Panc1 (cell line): Measurements from ENCODE around the gene GPX1. TPM values are rescaled to one million over a fixed set of nuclear protein-coding genes. Genes with fewer than 3 reads are reported as not detected.

Experiments
- ATAC-seq: fragments of 200-7000 bp; cut with Tn5 transposase; 2 replicates; pipeline ENCODE4 v1.9.1; 2020; ENCODE audit warnings: mild to moderate bottlenecking, moderate library complexity
- BruUV-seq: library from RNA; stranded (reverse); fragments of 400-500 nt; replicated peaks from 2 replicates; lab custom pipeline; 2021; lab: Mats Ljungman, UMichigan
- CTCF ChIA-PET: fragments of 300-600 bp; sonication (Branson Sonifier 250); formaldehyde crosslinking; loops from one replicate; lab custom pipeline; 2022; ENCODE audit warnings: antibody characterized with exemption; lab: Charles Lee
- POLR2A ChIA-PET: fragments of 300-600 bp; sonication (Branson Sonifier 250); formaldehyde crosslinking; loops from one replicate; lab custom pipeline; 2022; ENCODE audit warnings: antibody characterized with exemption; lab: Charles Lee
- DNase-seq: peaks from one replicate; pipeline ENCODE4 v3.0.0-alpha.2; 2010; ENCODE audit warnings: low read depth, low spot score
- H3K27ac ChIP-seq: 2 replicates; pipeline ENCODE4 v1.5.1; 2011; ENCODE audit warnings: mild to moderate bottlenecking, low read length, inconsistent platforms
- H3K27me3 ChIP-seq: fragments of 200-500 bp; sonication (Bioruptor generic); 2 replicates; pipeline ENCODE4 v1.6.0; 2014; ENCODE audit warnings: low read length, inconsistent platforms; ENCODE audit not compliant: control insufficient read depth, insufficient read depth
- H3K36me3 ChIP-seq: fragments of 200-500 bp; sonication (Bioruptor generic); 2 replicates; pipeline ENCODE4 v1.5.1; 2014; ENCODE audit warnings: inconsistent platforms, mild to moderate bottlenecking, low read length, moderate library complexity; ENCODE audit not compliant: control insufficient read depth, insufficient read depth
- H3K4me1 ChIP-seq: 2 replicates; pipeline ENCODE4 v1.5.1; 2011; ENCODE audit warnings: inconsistent platforms, mild to moderate bottlenecking, low read length, moderate library complexity; ENCODE audit not compliant: control insufficient read depth, insufficient read depth
- H3K4me3 ChIP-seq, 2 experiments: 2 replicates each; pipeline ENCODE4 v1.5.1; 2011 to 2012; ENCODE audit warnings: low read depth in 2 of 2, low read length in 2 of 2, mild to moderate bottlenecking in 2 of 2, inconsistent platforms in 1 of 2, moderate library complexity in 1 of 2
- H3K9me3 ChIP-seq: fragments of 200-500 bp; sonication (Bioruptor generic); 2 replicates; pipeline ENCODE4 v1.5.1; 2014; ENCODE audit warnings: low read depth, mild to moderate bottlenecking, inconsistent platforms, low read length, moderate library complexity; ENCODE audit not compliant: control insufficient read depth, insufficient read depth
- POLR2AphosphoS5 ChIP-seq: IDR thresholded peaks from 2 replicates; pipeline ENCODE4 v1.6.1; 2012; ENCODE audit warnings: mild to moderate bottlenecking, low read depth, low read length, moderate library complexity
- SIN3A ChIP-seq: IDR thresholded peaks from 2 replicates; pipeline ENCODE4 v1.6.1; 2012; ENCODE audit warnings: low read depth, mild to moderate bottlenecking, low read length, moderate library complexity, borderline replicate concordance; ENCODE audit not compliant: insufficient read depth
- TCF7L2 ChIP-seq: IDR thresholded peaks from 2 replicates; pipeline ENCODE4 v1.6.1; 2011; ENCODE audit warnings: mild to moderate bottlenecking, low read depth, low read length, inconsistent platforms
- in situ Hi-C: cut with HindIII; loops from 2 replicates; pipeline ENCODE4 v1.10.0; 2016; ENCODE audit warnings: low sequenced_read_pairs, low pct_unique_long_range_greater_than_20kb
- intact Hi-C: fragments of 100-400 bp; cut with micrococcal nuclease; formaldehyde crosslinking; loops from one replicate; pipeline ENCODE4 v1.10.0; 2022; ENCODE audit not compliant: unreplicated experiment
- total RNA-seq: library from RNA; stranded (reverse); gene quantifications from one replicate; pipeline ENCODE4 v1.2.1, GENCODE V29; 2021; ENCODE audit not compliant: unreplicated experiment
- TF ChIP-seq, protein P1 (sequence below), 2 experiments: IDR thresholded peaks; 2 replicates each; pipeline ENCODE4 v1.6.1; 2011 to 2012; ENCODE audit warnings: low read depth in 2 of 2, control low read depth in 1 of 2, low read length in 1 of 2, mild to moderate bottlenecking in 1 of 2, moderate library complexity in 1 of 2; ENCODE audit not compliant: insufficient read depth in 1 of 2
- TF ChIP-seq, protein P2 (sequence below): fragments of 450-650 bp; IDR thresholded peaks from 2 replicates; pipeline ENCODE4 v1.5.1; 2017; ENCODE audit warnings: mild to moderate bottlenecking

GPX1 gene
- total RNA-seq, 1 experiment from 2014 or later, result 102 TPM

DNA sequence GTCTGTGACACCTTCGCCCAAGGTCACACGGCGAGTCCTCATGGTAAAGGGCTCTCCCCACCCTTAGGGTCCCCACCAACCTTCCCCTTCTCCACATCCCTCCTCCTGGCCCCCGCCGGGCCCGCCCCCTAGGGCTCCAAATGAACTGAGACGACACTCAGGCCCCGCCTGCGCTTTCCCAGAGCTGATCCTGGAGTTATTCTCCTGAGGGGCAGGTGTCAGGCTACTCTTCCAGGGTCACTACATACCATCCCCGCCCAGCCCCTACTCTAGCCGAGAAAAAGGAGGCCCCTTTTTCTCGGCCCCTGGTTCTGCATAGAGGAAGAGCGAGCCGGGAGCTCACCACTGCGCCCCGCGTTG is 18.6 kb downstream of the GPX1 start:
- Histone ChIP-seq H3K27ac (peak overlapping the region; percentile 84), H3K36me3 (peaks cover 13% of the 10 kb centered on the region), H3K27me3 (no peaks in the 10 kb centered on the region), H3K4me1 (peaks cover 3% of the 10 kb centered on the region; the same call in 1 of the 2 replicates), H3K9me3 (no peaks in the 10 kb centered on the region), H3K4me3 (peak overlapping the region; percentile 72 to 83)
- peak; percentile 63 for ATAC-seq
- in situ Hi-C loops (no loop called here), intact Hi-C loops (no loop called here)
- no peak for DNase-seq
- TF ChIP-seq POLR2AphosphoS5 (no peak), TCF7L2 (no peak), SIN3A (no peak)
- TF ChIP-seq, protein P1, sequence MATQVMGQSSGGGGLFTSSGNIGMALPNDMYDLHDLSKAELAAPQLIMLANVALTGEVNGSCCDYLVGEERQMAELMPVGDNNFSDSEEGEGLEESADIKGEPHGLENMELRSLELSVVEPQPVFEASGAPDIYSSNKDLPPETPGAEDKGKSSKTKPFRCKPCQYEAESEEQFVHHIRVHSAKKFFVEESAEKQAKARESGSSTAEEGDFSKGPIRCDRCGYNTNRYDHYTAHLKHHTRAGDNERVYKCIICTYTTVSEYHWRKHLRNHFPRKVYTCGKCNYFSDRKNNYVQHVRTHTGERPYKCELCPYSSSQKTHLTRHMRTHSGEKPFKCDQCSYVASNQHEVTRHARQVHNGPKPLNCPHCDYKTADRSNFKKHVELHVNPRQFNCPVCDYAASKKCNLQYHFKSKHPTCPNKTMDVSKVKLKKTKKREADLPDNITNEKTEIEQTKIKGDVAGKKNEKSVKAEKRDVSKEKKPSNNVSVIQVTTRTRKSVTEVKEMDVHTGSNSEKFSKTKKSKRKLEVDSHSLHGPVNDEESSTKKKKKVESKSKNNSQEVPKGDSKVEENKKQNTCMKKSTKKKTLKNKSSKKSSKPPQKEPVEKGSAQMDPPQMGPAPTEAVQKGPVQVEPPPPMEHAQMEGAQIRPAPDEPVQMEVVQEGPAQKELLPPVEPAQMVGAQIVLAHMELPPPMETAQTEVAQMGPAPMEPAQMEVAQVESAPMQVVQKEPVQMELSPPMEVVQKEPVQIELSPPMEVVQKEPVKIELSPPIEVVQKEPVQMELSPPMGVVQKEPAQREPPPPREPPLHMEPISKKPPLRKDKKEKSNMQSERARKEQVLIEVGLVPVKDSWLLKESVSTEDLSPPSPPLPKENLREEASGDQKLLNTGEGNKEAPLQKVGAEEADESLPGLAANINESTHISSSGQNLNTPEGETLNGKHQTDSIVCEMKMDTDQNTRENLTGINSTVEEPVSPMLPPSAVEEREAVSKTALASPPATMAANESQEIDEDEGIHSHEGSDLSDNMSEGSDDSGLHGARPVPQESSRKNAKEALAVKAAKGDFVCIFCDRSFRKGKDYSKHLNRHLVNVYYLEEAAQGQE (IDR thresholded peaks at IDR 0.05; ENCODE audit: insufficient read depth in 1 of 2, low read depth in 2 of 2, low read length in 1 of 2), result no peak
- TF ChIP-seq, protein P2, sequence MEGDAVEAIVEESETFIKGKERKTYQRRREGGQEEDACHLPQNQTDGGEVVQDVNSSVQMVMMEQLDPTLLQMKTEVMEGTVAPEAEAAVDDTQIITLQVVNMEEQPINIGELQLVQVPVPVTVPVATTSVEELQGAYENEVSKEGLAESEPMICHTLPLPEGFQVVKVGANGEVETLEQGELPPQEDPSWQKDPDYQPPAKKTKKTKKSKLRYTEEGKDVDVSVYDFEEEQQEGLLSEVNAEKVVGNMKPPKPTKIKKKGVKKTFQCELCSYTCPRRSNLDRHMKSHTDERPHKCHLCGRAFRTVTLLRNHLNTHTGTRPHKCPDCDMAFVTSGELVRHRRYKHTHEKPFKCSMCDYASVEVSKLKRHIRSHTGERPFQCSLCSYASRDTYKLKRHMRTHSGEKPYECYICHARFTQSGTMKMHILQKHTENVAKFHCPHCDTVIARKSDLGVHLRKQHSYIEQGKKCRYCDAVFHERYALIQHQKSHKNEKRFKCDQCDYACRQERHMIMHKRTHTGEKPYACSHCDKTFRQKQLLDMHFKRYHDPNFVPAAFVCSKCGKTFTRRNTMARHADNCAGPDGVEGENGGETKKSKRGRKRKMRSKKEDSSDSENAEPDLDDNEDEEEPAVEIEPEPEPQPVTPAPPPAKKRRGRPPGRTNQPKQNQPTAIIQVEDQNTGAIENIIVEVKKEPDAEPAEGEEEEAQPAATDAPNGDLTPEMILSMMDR, result no peak
- BruUV-seq, result no TSS peak
- ChIA-PET CTCF (interaction anchor here (1.2 kb wide), 1 partner anchor 110 kb away, joined by 4 read pairs; no protein-coding TSS in a partner anchor), POLR2A (interaction anchor here (0.6 kb wide), 2 partner anchors 34 to 179 kb away, joined by 4 to 16 read pairs; no protein-coding TSS in a partner anchor)

DNA sequence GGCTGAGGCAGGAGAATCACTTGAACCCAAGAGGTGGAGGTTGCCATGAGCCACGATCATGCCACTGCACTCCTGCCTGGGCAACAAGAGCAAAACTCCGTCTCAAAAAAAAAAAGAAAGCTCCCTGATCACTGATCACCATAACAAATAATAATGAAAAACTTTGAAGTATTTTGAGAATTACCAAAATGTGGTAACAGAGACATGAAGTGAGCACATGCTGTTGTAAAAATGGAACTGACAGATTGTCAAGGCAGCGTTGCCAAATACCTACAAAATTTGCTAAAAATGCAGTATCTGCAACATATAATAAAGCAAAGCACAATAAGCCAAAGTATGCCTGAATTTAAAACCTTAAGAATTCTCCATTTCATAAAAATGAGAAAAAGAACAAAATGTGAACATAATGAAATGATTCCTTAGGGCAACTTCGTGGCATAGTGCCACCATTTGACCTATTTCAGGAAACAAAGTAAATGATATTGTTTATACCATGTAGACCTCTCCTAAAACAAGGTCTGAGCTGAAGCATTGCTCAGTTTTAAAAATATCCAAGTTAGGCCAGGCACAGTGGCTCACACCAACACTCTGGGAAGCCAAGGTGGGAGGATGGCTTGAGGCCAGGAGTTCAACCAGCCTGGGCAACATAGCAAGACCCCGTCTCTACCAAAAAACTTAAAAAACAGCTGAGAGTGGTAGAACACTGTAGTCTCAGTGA is 24.1 kb downstream of the GPX1 start:
- ATAC-seq (no peak), DNase-seq (no peak)
- intact Hi-C loops, result no loop called here
- in situ Hi-C loops, result no loop called here
- CTCF ChIA-PET, result no interaction called here
- Histone ChIP-seq H3K27ac (no peak overlapping the region), H3K4me3 (no peak overlapping the region), H3K4me1 (no peaks in the 10 kb centered on the region), H3K36me3 (peaks cover 10% of the 10 kb centered on the region), H3K9me3 (no peaks in the 10 kb centered on the region), H3K27me3 (no peaks in the 10 kb centered on the region)
- no TSS peak for BruUV-seq
- TF ChIP-seq TCF7L2 (no peak), SIN3A (no peak), POLR2AphosphoS5 (no peak)
- TF ChIP-seq, protein P1 (IDR thresholded peaks at IDR 0.05; ENCODE audit: insufficient read depth in 1 of 2, low read depth in 2 of 2, low read length in 1 of 2), result no peak
- TF ChIP-seq, protein P2, result no peak
- POLR2A ChIA-PET, result no interaction called here
